Measurements from ENCODE around the gene ADD1.

ADD1 gene

DNA sequence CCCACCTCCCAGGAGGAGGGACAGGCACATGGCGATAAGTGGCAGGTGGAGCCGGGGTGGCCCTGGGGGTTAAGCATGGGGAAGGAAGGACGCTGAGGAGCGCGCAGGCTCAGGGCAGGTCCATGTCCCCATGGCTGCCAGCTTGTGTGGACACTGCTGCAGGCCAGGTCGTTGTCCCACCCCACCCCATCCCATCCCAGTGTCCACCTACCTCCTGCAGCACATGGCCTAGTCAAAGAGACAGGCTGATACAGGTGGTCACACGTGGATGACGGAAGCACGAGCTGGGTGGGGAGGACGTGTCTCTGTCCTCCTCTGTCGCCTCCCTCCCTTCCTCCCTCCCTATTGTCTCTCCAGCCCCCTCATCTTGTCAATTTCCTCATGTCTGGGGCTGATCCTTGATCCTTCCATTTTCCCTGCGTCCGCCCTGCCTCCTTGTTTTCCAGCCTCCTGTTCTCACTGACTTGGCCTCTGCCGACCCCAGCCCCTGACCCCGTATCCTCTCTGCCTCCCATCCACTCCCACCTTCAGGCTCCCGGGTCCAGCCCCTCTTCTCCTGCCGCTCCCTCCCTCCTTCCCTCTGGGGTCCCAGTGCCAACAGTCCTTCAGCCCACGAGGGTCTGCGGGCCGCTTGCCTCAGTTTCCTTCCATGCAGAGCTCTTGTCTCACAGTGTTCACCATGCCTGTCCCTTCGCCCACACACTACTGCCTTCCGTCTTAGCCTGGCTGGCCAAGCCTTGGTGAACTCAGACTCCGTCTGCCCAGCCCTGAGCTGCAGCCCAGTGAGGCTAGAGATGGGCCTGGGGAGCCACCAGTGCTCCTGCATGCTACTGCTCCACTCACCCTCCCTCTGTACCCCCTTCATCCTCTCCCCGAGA lies 15.5 kb upstream of the ADD1 start:
- H3K27ac ChIP-seq: peak overlapping the region; percentile 8
- ChIA-PET CTCF (interaction anchor here (0.5 to 0.7 kb wide), 3 partner anchors 8 to 102 kb away, joined by 3 to 6 read pairs (median 4); no protein-coding TSS in a partner anchor), POLR2A (ENCODE audit: low non-redundant PET) (no interaction called here)
- TF ChIP-seq, protein P1, sequence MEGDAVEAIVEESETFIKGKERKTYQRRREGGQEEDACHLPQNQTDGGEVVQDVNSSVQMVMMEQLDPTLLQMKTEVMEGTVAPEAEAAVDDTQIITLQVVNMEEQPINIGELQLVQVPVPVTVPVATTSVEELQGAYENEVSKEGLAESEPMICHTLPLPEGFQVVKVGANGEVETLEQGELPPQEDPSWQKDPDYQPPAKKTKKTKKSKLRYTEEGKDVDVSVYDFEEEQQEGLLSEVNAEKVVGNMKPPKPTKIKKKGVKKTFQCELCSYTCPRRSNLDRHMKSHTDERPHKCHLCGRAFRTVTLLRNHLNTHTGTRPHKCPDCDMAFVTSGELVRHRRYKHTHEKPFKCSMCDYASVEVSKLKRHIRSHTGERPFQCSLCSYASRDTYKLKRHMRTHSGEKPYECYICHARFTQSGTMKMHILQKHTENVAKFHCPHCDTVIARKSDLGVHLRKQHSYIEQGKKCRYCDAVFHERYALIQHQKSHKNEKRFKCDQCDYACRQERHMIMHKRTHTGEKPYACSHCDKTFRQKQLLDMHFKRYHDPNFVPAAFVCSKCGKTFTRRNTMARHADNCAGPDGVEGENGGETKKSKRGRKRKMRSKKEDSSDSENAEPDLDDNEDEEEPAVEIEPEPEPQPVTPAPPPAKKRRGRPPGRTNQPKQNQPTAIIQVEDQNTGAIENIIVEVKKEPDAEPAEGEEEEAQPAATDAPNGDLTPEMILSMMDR (conservative IDR thresholded peaks at IDR 0.05; ENCODE audit: low read depth): no peak
- no peak for DNase-seq (ENCODE audit: low spot score)

DNA sequence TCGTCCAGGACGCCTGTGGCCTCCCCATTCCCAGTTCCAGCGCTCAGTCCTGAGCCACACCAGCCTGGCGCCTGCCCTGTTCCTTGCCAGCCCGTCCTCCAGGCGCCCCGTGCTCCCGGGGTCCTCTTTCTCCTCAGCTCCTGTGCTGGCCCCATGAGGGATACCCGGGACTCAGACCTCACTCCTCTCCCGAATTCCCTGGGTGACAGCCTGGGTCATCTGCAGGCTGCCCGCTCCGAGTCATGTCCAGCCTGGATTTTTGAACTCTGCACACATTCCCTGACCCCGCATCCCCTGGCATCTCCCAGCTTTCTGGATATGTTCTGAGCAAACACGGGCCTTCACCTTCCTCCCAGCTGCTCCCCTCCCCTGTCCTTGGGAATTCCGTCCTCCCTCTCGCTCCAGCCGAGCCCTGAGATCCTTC lies 14.9 kb upstream of the ADD1 start:
- POLR2A ChIA-PET (ENCODE audit: low non-redundant PET): no interaction called here
- TF ChIP-seq, protein P1 (conservative IDR thresholded peaks at IDR 0.05; ENCODE audit: low read depth): no peak
- CTCF ChIA-PET: interaction anchor here (0.7 kb wide), 2 partner anchors 9 to 32 kb away, joined by 3 to 6 read pairs; no protein-coding TSS in a partner anchor
- peak overlapping the region; percentile 8; the same call in 1 of the 2 replicates for H3K27ac ChIP-seq
- DNase-seq (ENCODE audit: low spot score): no peak

DNA sequence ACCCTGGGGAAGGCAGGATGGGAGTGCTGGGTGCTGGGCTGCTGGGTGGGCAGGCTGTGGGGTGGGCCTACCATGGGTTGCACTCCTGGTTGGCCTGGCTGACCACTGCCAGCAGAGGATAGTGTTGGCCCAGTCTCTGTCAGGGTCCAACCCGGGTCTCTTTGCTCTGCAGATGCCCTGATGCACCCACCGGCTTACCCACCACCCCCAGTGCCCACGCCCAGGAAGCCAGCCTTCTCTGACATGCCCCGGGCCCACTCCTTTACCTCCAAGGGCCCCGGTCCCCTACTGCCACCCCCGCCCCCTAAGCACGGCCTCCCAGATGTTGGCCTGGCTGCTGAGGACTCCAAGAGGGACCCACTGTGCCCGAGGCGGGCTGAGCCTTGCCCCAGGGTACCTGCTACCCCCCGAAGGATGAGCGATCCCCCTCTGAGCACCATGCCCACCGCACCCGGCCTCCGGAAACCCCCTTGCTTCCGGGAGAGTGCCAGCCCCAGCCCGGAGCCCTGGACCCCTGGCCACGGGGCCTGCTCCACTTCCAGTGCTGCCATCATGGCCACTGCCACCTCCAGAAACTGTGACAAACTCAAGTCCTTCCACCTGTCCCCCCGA lies 14.2 kb upstream of the ADD1 start:
- TF ChIP-seq, protein P1 (conservative IDR thresholded peaks at IDR 0.05; ENCODE audit: low read depth): no peak
- DNase-seq (ENCODE audit: low spot score): no peak
- peak overlapping the region; percentile 8; the same call in 1 of the 2 replicates for H3K27ac ChIP-seq
- POLR2A ChIA-PET (ENCODE audit: low non-redundant PET): no interaction called here
- CTCF ChIA-PET: no interaction called here

DNA sequence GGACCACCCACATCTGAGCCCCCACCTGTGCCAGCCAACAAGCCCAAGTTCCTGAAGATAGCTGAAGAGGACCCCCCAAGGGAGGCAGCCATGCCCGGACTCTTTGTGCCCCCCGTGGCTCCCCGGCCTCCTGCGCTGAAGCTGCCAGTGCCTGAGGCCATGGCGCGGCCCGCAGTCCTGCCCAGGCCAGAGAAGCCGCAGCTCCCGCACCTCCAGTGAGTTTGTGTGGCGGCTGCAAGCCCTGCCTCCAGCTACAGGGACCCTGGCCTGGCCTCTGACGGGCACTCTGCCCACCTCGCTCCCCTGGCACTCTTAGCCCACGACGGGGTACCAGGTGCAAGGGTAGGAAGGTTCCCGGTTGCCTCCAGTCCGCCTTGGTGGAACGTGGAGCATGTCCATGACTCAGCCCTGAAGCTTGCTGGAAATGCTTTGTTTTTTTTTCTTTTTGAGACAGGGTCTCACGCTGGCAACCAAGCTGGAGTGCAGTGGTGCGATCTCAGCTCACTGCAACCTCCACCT lies 13.7 kb upstream of the ADD1 start:
- ChIA-PET POLR2A (ENCODE audit: low non-redundant PET) (no interaction called here), CTCF (interaction anchor here (0.6 kb wide), 1 partner anchor 63 kb away, joined by 4 read pairs; no protein-coding TSS in a partner anchor)
- TF ChIP-seq, protein P1 (conservative IDR thresholded peaks at IDR 0.05; ENCODE audit: low read depth): no peak
- H3K27ac ChIP-seq: peak overlapping the region; percentile 6; the same call in 1 of the 2 replicates
- DNase-seq (ENCODE audit: low spot score): no peak

DNA sequence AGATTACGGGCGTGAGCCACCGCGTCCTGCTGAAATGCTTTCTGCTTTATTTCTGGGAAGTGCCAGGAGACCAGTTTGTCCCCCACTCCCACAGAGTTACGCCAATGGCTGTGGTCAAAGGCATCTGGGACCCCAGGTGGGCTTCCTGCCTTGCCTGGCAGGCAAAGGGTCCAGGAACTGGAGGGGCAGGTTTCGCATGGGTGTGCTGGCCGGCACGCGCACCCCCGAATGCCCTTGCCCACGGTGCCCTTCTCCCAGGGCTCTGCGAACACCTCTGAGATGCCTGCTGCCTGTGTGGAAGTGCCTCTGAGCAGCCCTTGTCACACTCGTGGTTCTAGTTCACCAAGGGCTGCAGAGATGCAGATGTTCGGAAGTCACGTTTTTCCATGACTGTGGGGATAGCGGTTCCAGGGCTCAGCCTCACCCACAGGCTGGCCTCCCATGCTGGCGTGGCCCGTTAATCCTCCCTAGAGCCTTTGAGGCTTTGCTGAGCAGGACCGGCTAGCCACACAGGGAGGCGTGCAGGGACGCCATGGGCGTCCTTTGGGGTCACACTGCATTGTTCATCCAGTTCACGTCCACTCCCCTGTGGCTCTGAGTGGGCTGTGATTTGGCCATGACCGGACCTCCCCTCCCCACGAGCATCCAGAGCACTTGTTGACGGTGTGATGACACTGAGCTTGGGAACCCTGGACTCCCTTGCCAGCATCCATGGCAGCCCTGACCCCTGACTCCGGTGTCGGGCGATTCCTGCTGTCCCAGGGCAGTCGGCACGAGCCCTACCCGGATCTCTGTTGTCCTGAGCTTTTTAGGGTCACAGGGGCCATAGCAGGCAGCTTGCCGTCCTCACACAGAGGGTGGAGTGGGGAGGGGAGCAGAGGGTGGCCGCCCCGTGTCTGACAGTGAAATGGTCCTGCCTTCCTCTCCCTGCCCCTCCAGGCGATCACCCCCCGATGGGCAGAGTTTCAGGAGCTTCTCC lies 12.7 kb upstream of the ADD1 start:
- H3K27ac ChIP-seq: peak overlapping the region; percentile 6; the same call in 1 of the 2 replicates
- ChIA-PET POLR2A (ENCODE audit: low non-redundant PET) (no interaction called here), CTCF (interaction anchor here (0.5 to 0.7 kb wide), 3 partner anchors 13 to 62 kb away, joined by 4 to 5 read pairs (median 4); partner anchors contain the start of gene ADD1)
- no peak for DNase-seq (ENCODE audit: low spot score)
- TF ChIP-seq, protein P1 (conservative IDR thresholded peaks at IDR 0.05; ENCODE audit: low read depth): no peak

All from RWPE1 (cell line).